HepG2 (cell line): ENCODE measurements around the gene SERBP1. TPM values are rescaled to one million over a fixed set of nuclear protein-coding genes. Genes with fewer than 3 reads are reported as not detected.

Experiments used
- ATAC-seq: fragments of 200-7000 bp; cut with Tn5 transposase; 3 replicates; pipeline ENCODE4 v1.9.1; 2020; ENCODE audit warnings: mild to moderate bottlenecking, moderate library complexity
- BruUV-seq: library from RNA; stranded (reverse); fragments of 400-500 nt; replicated peaks from 2 replicates; lab custom pipeline; 2021; lab: Mats Ljungman, UMichigan
- CTCF ChIA-PET: fragments of 300-600 bp; formaldehyde crosslinking; extraction: SDS; loops from one replicate; lab custom pipeline; 2021; ENCODE audit warnings: low total read pairs, inconsistent platforms, low intra/inter-chr PET ratio; lab: Yijun Ruan, JAX
- POLR2A ChIA-PET: fragments of 350-600 bp; sonication (Branson Sonifier 250); formaldehyde crosslinking; loops from one replicate; lab custom pipeline; 2020; ENCODE audit warnings: antibody characterized with exemption, inconsistent platforms; lab: Yijun Ruan, JAX
- DNase-seq: peaks from one replicate; pipeline ENCODE4 v3.0.0-alpha.2; 2015; ENCODE audit warnings: low spot score
- FAIRE-seq: peaks from 3 replicates; lab custom pipeline; 2011; peaks lifted over from hg19 to GRCh38; lab: Jason Lieb, UNC
- H2AFZ ChIP-seq: one replicate; pipeline ENCODE4 v1.6.1; 2011; ENCODE audit warnings: low read length, inconsistent platforms
- H3K27ac ChIP-seq: fragments of 300-600 bp; 3 replicates; pipeline ENCODE4 v1.8.0; 2011; ENCODE audit warnings: mixed run types, mild to moderate bottlenecking, mixed read lengths, low read length, inconsistent platforms; ENCODE audit not compliant: insufficient read depth; ENCODE audit errors: extremely low read length
- H3K27me3 ChIP-seq, 2 experiments: fragments of 200-600 bp in 1 of 2; 2 replicates in 1 of 2; 3 replicates in 1 of 2; pipeline versions ENCODE4 v1.6.0 to v1.8.0; 2011; ENCODE audit warnings: low read length in 2 of 2, mild to moderate bottlenecking in 2 of 2, moderate library complexity in 2 of 2, inconsistent platforms in 1 of 2; ENCODE audit not compliant: insufficient read depth in 2 of 2, control insufficient read depth in 1 of 2
- H3K36me3 ChIP-seq, 2 experiments: fragments of 200-600 bp in 1 of 2; replicated peaks in 1 of 2; 2 replicates in 1 of 2; 3 replicates in 1 of 2; pipeline versions ENCODE4 v1.5.1 to v1.8.0; 2011; ENCODE audit warnings: low read length in 2 of 2, inconsistent platforms in 1 of 2; ENCODE audit not compliant: insufficient read depth in 2 of 2, control insufficient read depth in 1 of 2
- H3K4me1 ChIP-seq: 2 replicates; pipeline ENCODE4 v1.5.1; 2012; ENCODE audit warnings: low read length, inconsistent platforms; ENCODE audit not compliant: insufficient read depth
- H3K4me2 ChIP-seq: 2 replicates; pipeline ENCODE4 v1.6.0; 2011; ENCODE audit warnings: low read depth, low read length, inconsistent platforms
- H3K4me3 ChIP-seq, 3 experiments: fragments of 200-600 bp in 1 of 3; sonication (generic), shearing (Covaris generic) in 1 of 3; replicated peaks in 1 of 3; 2 replicates each; pipeline ENCODE4 v1.5.1; 2011 to 2016; ENCODE audit warnings: low read length in 3 of 3, inconsistent platforms in 2 of 3, low read depth in 2 of 3, mild to moderate bottlenecking in 2 of 3, control low read depth in 1 of 3, mixed read lengths in 1 of 3; ENCODE audit not compliant: insufficient read depth in 1 of 3
- H3K79me2 ChIP-seq: one replicate; pipeline ENCODE4 v1.6.1; 2011; ENCODE audit warnings: low read length, inconsistent platforms; ENCODE audit not compliant: insufficient read depth
- H3K9ac ChIP-seq: 2 replicates; pipeline ENCODE4 v1.6.0; 2011; ENCODE audit warnings: mild to moderate bottlenecking, low read depth, low read length, inconsistent platforms; ENCODE audit not compliant: insufficient read depth
- H3K9me3 ChIP-seq: 2 replicates; pipeline ENCODE4 v1.5.1; 2012; ENCODE audit warnings: mild to moderate bottlenecking, low read length
- H4K20me1 ChIP-seq: 2 replicates; pipeline ENCODE4 v1.6.0; 2011; ENCODE audit warnings: inconsistent platforms, mild to moderate bottlenecking, low read length, moderate library complexity; ENCODE audit not compliant: insufficient read depth
- BRCA1 ChIP-seq: sonication (generic); formaldehyde crosslinking; IDR thresholded peaks from 2 replicates; pipeline ENCODE4 v1.4.0; 2020; ENCODE audit warnings: missing genetic modification reagents
- ETV5 ChIP-seq: IDR thresholded peaks from 2 replicates; pipeline ENCODE4 v1.6.1; 2018; ENCODE audit warnings: missing biosample characterization, missing genetic modification reagents, inconsistent platforms, borderline replicate concordance
- KMT2A ChIP-seq: sonication (generic); formaldehyde crosslinking; IDR thresholded peaks from 2 replicates; pipeline ENCODE4 v1.4.0; 2020; ENCODE audit warnings: missing genetic modification reagents
- NFE2L2 ChIP-seq: fragments of 150-350 bp; IDR thresholded peaks from 2 replicates; pipeline ENCODE4 v1.6.1; 2014; ENCODE audit warnings: low read length
- TP53 ChIP-seq: sonication (generic); formaldehyde crosslinking; conservative IDR thresholded peaks from 2 replicates; pipeline ENCODE4 v1.4.0; 2020; ENCODE audit warnings: missing genetic modification reagents
- ZNF558 ChIP-seq: sonication (generic); formaldehyde crosslinking; IDR thresholded peaks from 2 replicates; pipeline ENCODE4 v1.9.0; 2022; ENCODE audit warnings: mild to moderate bottlenecking, missing genetic modification reagents, borderline replicate concordance
- WGBS: methylation state at CpG from one replicate; pipeline ENCODE4 v1.1.6; 2017; ENCODE audit warnings: low lambda C conversion rate; 5-methylcytosine and 5-hydroxymethylcytosine counted together
- in situ Hi-C: cut with HindIII; loops from 2 replicates; pipeline ENCODE4 v1.10.0; 2017; ENCODE audit warnings: low pct_unique_long_range_greater_than_20kb; ENCODE audit not compliant: extremely low pct_ligation_motif_present
- intact Hi-C: fragments of 100-400 bp; cut with micrococcal nuclease; formaldehyde crosslinking; loops from one replicate; pipeline ENCODE4 v1.10.0; 2022; ENCODE audit not compliant: unreplicated experiment
- polyA plus RNA-seq, 8 experiments: library from polyadenylated mRNA; depleted of rRNA in 3 of 8; stranded (reverse) in 7 of 8; unstranded in 1 of 8; fragments of >200 nt; fragmentation: Illumina TruSeq in 4 of 8; extraction: Trizol in 4 of 8; gene quantifications; 2 replicates each; pipeline versions ENCODE4 v1.2.1 to v1.2.3, GENCODE V29; 2011 to 2016; ENCODE audit warnings: low read depth in 4 of 8, missing spikeins in 1 of 8, mixed read lengths in 1 of 8; ENCODE audit not compliant: insufficient read depth in 1 of 8
- total RNA-seq, 5 experiments: library from RNA; depleted of rRNA; stranded (reverse); fragments of >200 nt; fragmentation: Illumina TruSeq; extraction: Trizol; gene quantifications; 2 replicates each; pipeline ENCODE4 v1.2.3, GENCODE V29; 2016; ENCODE audit warnings: low read depth in 1 of 5
- TF ChIP-seq, protein P1 (sequence below): sonication (generic); formaldehyde crosslinking; IDR thresholded peaks from 2 replicates; pipeline ENCODE4 v1.4.0; 2020; ENCODE audit warnings: missing genetic modification reagents, borderline replicate concordance
- TF ChIP-seq, protein P2 (sequence below): sonication (generic); formaldehyde crosslinking; IDR thresholded peaks from 2 replicates; pipeline ENCODE4 v1.4.0; 2020; ENCODE audit warnings: missing genetic modification reagents
- TF ChIP-seq, protein P3 (sequence below): sonication (generic); formaldehyde crosslinking; IDR thresholded peaks from 2 replicates; pipeline ENCODE4 v1.4.0; 2020; ENCODE audit warnings: missing genetic modification reagents, borderline replicate concordance
- TF ChIP-seq, protein P4 (sequence below): sonication (generic); formaldehyde crosslinking; IDR thresholded peaks from 2 replicates; pipeline ENCODE4 v1.5.0; 2020; ENCODE audit warnings: missing genetic modification reagents
- TF ChIP-seq, protein P5 (sequence below): sonication (generic); formaldehyde crosslinking; IDR thresholded peaks from 2 replicates; pipeline ENCODE4 v1.4.0; 2020; ENCODE audit warnings: missing genetic modification reagents, borderline replicate concordance

The SERBP1 gene
- total and polyA plus RNA-seq, 2 of the 13 experiments (the other 11 are each of a cell fraction or from before 2014, with no cell fraction given) = 175 to 281 TPM

DNA sequence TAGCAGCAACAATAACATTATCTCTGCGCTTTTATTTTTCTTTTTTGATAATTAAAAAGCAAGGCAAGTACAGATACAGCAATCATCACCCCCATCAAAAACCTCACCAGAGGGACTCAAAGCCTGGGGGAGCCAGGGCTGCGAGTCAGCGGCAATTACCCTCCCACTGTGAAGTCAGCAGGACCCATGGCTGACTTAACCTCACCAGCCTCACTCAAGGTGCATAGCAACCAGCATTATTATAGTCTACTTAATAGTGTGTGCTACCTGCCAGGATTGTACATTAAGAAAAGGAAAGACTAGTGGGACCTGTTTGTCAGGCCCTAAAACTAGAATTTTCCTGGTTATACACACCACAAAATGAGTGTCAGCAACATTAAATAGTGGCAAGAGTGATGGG, 28.9 kb upstream of the SERBP1 start:
- ChIA-PET CTCF (no interaction called here), POLR2A (interaction anchor here (0.6 kb wide), 1 partner anchor 14 kb away, joined by 3 read pairs; no protein-coding TSS in a partner anchor)
- Histone ChIP-seq H2AFZ (no peak overlapping the region), H4K20me1 (no peaks in the 10 kb centered on the region), H3K36me3 (no peaks in the 10 kb centered on the region), H3K9me3 (no peaks in the 10 kb centered on the region), H3K9ac (no peak overlapping the region), H3K27ac (no peak overlapping the region), H3K79me2 (no peaks in the 10 kb centered on the region), H3K4me2 (no peak overlapping the region), H3K4me1 (no peaks in the 10 kb centered on the region), H3K4me3 (no peak overlapping the region), H3K27me3 (no peaks in the 10 kb centered on the region)
- BruUV-seq = no TSS peak
- DNase-seq (no peak), ATAC-seq (no peak), FAIRE-seq (no peak)
- in situ Hi-C loops = no loop called here
- intact Hi-C loops = no loop called here
- WGBS = 24% methylated on average over 3 of the region's 3 CpGs
- TF ChIP-seq NFE2L2 (no peak), TP53 (CRISPR knock-in tag) (no peak), BRCA1 (no peak), KMT2A (CRISPR knock-in tag) (no peak), ETV5 (CRISPR knock-in tag) (no peak), ZNF558 (CRISPR knock-in tag) (no peak)
- TF ChIP-seq, protein P1, sequence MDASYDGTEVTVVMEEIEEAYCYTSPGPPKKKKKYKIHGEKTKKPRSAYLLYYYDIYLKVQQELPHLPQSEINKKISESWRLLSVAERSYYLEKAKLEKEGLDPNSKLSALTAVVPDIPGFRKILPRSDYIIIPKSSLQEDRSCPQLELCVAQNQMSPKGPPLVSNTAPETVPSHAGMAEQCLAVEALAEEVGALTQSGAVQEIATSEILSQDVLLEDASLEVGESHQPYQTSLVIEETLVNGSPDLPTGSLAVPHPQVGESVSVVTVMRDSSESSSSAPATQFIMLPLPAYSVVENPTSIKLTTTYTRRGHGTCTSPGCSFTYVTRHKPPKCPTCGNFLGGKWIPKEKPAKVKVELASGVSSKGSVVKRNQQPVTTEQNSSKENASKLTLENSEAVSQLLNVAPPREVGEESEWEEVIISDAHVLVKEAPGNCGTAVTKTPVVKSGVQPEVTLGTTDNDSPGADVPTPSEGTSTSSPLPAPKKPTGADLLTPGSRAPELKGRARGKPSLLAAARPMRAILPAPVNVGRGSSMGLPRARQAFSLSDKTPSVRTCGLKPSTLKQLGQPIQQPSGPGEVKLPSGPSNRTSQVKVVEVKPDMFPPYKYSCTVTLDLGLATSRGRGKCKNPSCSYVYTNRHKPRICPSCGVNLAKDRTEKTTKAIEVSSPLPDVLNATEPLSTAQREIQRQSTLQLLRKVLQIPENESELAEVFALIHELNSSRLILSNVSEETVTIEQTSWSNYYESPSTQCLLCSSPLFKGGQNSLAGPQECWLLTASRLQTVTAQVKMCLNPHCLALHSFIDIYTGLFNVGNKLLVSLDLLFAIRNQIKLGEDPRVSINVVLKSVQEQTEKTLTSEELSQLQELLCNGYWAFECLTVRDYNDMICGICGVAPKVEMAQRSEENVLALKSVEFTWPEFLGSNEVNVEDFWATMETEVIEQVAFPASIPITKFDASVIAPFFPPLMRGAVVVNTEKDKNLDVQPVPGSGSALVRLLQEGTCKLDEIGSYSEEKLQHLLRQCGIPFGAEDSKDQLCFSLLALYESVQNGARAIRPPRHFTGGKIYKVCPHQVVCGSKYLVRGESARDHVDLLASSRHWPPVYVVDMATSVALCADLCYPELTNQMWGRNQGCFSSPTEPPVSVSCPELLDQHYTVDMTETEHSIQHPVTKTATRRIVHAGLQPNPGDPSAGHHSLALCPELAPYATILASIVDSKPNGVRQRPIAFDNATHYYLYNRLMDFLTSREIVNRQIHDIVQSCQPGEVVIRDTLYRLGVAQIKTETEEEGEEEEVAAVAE (CRISPR knock-in tag) = no peak
- TF ChIP-seq, protein P2, sequence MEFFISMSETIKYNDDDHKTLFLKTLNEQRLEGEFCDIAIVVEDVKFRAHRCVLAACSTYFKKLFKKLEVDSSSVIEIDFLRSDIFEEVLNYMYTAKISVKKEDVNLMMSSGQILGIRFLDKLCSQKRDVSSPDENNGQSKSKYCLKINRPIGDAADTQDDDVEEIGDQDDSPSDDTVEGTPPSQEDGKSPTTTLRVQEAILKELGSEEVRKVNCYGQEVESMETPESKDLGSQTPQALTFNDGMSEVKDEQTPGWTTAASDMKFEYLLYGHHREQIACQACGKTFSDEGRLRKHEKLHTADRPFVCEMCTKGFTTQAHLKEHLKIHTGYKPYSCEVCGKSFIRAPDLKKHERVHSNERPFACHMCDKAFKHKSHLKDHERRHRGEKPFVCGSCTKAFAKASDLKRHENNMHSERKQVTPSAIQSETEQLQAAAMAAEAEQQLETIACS = no peak
- TF ChIP-seq, protein P3, sequence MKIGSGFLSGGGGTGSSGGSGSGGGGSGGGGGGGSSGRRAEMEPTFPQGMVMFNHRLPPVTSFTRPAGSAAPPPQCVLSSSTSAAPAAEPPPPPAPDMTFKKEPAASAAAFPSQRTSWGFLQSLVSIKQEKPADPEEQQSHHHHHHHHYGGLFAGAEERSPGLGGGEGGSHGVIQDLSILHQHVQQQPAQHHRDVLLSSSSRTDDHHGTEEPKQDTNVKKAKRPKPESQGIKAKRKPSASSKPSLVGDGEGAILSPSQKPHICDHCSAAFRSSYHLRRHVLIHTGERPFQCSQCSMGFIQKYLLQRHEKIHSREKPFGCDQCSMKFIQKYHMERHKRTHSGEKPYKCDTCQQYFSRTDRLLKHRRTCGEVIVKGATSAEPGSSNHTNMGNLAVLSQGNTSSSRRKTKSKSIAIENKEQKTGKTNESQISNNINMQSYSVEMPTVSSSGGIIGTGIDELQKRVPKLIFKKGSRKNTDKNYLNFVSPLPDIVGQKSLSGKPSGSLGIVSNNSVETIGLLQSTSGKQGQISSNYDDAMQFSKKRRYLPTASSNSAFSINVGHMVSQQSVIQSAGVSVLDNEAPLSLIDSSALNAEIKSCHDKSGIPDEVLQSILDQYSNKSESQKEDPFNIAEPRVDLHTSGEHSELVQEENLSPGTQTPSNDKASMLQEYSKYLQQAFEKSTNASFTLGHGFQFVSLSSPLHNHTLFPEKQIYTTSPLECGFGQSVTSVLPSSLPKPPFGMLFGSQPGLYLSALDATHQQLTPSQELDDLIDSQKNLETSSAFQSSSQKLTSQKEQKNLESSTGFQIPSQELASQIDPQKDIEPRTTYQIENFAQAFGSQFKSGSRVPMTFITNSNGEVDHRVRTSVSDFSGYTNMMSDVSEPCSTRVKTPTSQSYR (CRISPR knock-in tag) = no peak
- TF ChIP-seq, protein P4, sequence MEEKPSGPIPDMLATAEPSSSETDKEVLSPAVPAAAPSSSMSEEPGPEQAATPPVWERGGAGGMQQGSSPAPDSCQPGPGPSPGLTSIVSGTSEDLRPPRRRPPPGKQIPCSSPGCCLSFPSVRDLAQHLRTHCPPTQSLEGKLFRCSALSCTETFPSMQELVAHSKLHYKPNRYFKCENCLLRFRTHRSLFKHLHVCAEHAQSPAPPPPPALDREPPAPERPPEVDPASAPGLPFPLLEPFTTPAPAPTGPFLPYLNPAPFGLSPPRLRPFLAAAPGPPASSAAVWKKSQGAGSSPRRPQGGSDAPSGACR (CRISPR knock-in tag) = no peak
- TF ChIP-seq, protein P5, sequence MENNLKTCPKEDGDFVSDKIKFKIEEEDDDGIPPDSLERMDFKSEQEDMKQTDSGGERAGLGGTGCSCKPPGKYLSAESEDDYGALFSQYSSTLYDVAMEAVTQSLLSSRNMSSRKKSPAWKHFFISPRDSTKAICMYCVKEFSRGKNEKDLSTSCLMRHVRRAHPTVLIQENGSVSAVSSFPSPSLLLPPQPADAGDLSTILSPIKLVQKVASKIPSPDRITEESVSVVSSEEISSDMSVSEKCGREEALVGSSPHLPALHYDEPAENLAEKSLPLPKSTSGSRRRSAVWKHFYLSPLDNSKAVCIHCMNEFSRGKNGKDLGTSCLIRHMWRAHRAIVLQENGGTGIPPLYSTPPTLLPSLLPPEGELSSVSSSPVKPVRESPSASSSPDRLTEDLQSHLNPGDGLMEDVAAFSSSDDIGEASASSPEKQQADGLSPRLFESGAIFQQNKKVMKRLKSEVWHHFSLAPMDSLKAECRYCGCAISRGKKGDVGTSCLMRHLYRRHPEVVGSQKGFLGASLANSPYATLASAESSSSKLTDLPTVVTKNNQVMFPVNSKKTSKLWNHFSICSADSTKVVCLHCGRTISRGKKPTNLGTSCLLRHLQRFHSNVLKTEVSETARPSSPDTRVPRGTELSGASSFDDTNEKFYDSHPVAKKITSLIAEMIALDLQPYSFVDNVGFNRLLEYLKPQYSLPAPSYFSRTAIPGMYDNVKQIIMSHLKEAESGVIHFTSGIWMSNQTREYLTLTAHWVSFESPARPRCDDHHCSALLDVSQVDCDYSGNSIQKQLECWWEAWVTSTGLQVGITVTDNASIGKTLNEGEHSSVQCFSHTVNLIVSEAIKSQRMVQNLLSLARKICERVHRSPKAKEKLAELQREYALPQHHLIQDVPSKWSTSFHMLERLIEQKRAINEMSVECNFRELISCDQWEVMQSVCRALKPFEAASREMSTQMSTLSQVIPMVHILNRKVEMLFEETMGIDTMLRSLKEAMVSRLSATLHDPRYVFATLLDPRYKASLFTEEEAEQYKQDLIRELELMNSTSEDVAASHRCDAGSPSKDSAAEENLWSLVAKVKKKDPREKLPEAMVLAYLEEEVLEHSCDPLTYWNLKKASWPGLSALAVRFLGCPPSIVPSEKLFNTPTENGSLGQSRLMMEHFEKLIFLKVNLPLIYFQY (CRISPR knock-in tag) = no peak
